HG03066 (cell line): ENCODE results near the gene GPR135.

Source experiments
- ATAC-seq: cut with Tn5 transposase; IDR thresholded peaks from one replicate; pipeline ENCODE4 v1.9.1; 2021; ENCODE audit warnings: low read depth; ENCODE audit not compliant: unreplicated experiment

GPR135 gene

GRCh38 chr14:59424341-59425071, 40.7 kb downstream of the GPR135 start:
- ATAC-seq, result no peak

GRCh38 chr14:59422069-59422881, 42.9 kb downstream of the GPR135 start:
- no peak for ATAC-seq

GRCh38 chr14:59419303-59419702, 45.9 kb downstream of the GPR135 start:
- no peak for ATAC-seq

- ATAC-seq, result no peak
Observed at GRCh38 chr14:59417311-59417710, 47.9 kb downstream of the GPR135 start.

GRCh38 chr14:59415836-59416602, 49.2 kb downstream of the GPR135 start:
- ATAC-seq, result no peak
